Memory B cell (primary cell): Measurements from ENCODE around the gene LYPD5.
A peak's percentile ranks its signal among the peaks of the same experiment; 100 is the strongest.

Experiments used
- ATAC-seq: fragments of 150-1000 bp; cut with Tn5 transposase; 2 replicates; pipeline ENCODE4 v1.10.0; 2021; ENCODE audit warnings: low read depth, mild to moderate bottlenecking, moderate library complexity
- DNase-seq, 2 donors: peaks; one replicate each; pipeline ENCODE4 v3.0.0; 2022; ENCODE audit warnings: low spot score in 2 of 2
- H3K27ac Mint-ChIP-seq: one replicate; pipeline ENCODE4 v1.8.0; 2022; ENCODE audit warnings: mild to moderate bottlenecking, moderate library complexity, mixed read lengths
- H3K27me3 Mint-ChIP-seq: one replicate; pipeline ENCODE4 v1.8.0; 2022; ENCODE audit warnings: mixed read lengths
- H3K36me3 Mint-ChIP-seq: one replicate; pipeline ENCODE4 v1.8.0; 2022; ENCODE audit warnings: mild to moderate bottlenecking, mixed read lengths
- H3K4me1 Mint-ChIP-seq: one replicate; pipeline ENCODE4 v1.8.0; 2022; ENCODE audit warnings: mixed read lengths
- H3K4me3 Mint-ChIP-seq: one replicate; pipeline ENCODE4 v1.8.0; 2022; ENCODE audit warnings: mild to moderate bottlenecking, moderate library complexity, mixed read lengths
- H3K9me3 Mint-ChIP-seq: one replicate; pipeline ENCODE4 v1.8.0; 2022; ENCODE audit warnings: mixed read lengths

Gene LYPD5

DNA sequence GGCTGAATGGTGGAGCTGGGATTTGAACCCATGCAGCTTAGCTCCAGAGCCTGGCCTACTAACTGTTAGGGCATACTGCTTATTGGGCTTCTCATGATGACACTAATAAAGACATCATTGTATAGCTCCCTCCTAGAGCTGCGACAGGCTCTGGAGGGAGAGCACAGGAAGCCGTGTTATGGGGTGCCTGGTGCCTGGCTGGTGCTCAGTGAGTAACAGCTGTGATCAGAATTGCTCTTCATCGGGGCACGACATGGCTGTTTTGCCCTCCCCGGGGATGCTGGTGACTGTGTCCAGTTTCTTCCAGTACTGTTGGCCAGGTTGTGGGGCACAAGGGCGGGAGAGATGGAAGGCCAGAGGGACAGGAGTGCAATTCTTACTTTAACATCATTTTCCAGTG lies 5.1 kb downstream of the LYPD5 start:
- ATAC-seq (no peak), DNase-seq (no peak)
- H3K27ac Mint-ChIP-seq, result no peak overlapping the region
- peaks cover 13% of the 10 kb centered on the region for H3K4me1 Mint-ChIP-seq
- H3K4me3 Mint-ChIP-seq, result peak overlapping the region; percentile 59
- H3K36me3 Mint-ChIP-seq, result no peaks in the 10 kb centered on the region
- peaks cover 36% of the 10 kb centered on the region for H3K27me3 Mint-ChIP-seq
- peaks cover 3% of the 10 kb centered on the region for H3K9me3 Mint-ChIP-seq

- no peak overlapping the region for H3K27ac Mint-ChIP-seq
- H3K4me1 Mint-ChIP-seq, result no peaks in the 10 kb centered on the region
- no peaks in the 10 kb centered on the region for H3K9me3 Mint-ChIP-seq
- ATAC-seq, result no peak
- peaks cover 8% of the 10 kb centered on the region for H3K27me3 Mint-ChIP-seq
- no peak overlapping the region for H3K4me3 Mint-ChIP-seq
- no peak for DNase-seq
- H3K36me3 Mint-ChIP-seq, result no peaks in the 10 kb centered on the region
These were observed 11.7 kb downstream of the LYPD5 start for GRCh38 chr19:43790587-43790986.

DNA sequence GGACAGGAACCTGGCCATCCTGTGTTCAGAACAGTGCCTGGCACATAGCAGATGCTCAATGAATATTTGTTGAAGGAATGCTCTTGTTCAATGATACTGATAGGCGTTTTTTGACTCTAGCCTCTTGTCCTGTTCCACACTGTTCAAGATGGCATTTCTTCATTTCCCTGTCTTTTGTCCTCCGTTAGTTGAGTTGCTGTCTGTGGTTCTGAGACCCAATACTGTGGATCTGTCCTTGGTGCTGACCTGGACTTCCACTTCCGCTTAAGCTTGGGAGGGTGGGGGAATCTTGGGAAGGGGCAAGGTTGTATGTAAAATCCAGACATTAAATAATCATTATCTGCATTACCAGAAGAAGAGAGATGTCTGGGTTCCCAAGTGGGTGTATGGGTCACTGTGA lies 13.2 kb downstream of the LYPD5 start:
- H3K9me3 Mint-ChIP-seq, result no peaks in the 10 kb centered on the region
- no peak overlapping the region for H3K4me3 Mint-ChIP-seq
- ATAC-seq (no peak), DNase-seq (no peak)
- H3K36me3 Mint-ChIP-seq, result no peaks in the 10 kb centered on the region
- no peak overlapping the region for H3K27ac Mint-ChIP-seq
- peaks cover 8% of the 10 kb centered on the region for H3K4me1 Mint-ChIP-seq
- peaks cover 6% of the 10 kb centered on the region for H3K27me3 Mint-ChIP-seq

- ATAC-seq, result no peak
These were observed 15.6 kb downstream of the LYPD5 start for GRCh38 chr19:43786665-43787064.

GRCh38 chr19:43784981-43785808 lies 17.1 kb downstream of the LYPD5 start:
- H3K27ac Mint-ChIP-seq, result peak overlapping the region; percentile 94
- peaks cover 3% of the 10 kb centered on the region for H3K27me3 Mint-ChIP-seq
- H3K4me3 Mint-ChIP-seq, result peak overlapping the region; percentile 51
- H3K4me1 Mint-ChIP-seq, result peaks cover 36% of the 10 kb centered on the region
- peak; percentile 60 to 64 for DNase-seq
- H3K9me3 Mint-ChIP-seq, result no peaks in the 10 kb centered on the region
- H3K36me3 Mint-ChIP-seq, result peaks cover 2% of the 10 kb centered on the region
- no peak for ATAC-seq

More at GRCh38 chr19:43786665-43787064, 15.6 kb downstream of the LYPD5 start:
- no peaks in the 10 kb centered on the region for H3K36me3 Mint-ChIP-seq
- no peak for DNase-seq
- H3K9me3 Mint-ChIP-seq, result no peaks in the 10 kb centered on the region
- H3K27me3 Mint-ChIP-seq, result peaks cover 3% of the 10 kb centered on the region
- H3K4me3 Mint-ChIP-seq, result no peak overlapping the region
- H3K4me1 Mint-ChIP-seq, result peaks cover 25% of the 10 kb centered on the region
- H3K27ac Mint-ChIP-seq, result no peak overlapping the region

DNA sequence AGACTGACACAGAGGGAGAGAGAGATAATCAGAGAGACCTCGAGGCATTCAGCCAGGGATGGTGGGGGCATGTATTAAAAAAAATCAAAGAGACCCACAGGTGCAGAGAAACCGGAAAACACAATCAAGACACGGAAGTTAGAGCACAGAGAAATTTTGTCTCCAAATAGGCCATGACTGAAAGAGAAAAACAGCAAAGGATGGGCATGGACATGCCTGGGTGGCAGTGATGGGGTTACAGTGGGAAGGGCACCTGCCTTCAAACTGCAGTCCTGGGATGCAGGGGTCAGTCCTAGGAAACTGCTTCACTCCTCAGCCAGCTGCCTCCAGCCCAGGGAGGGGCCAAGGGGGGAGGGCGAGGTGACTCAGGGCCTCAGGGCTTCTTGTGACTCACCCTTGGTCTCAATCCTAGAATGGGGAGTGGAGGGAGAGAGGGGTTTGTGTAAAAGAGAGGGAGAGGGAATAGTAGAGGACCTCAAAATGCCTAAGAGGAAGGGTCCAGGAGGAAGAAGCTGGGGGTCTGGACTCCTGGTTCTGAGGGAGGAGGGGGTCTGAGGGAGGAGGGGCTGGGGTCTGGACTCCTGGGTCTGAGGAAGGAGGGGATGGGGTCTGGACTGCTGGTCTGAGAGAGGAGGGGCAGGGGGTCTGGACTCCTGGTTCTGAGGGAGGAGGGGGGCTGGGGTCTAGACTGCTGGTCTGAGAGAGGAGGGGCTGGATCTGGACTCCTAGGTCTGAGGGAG lies 17.8 kb downstream of the LYPD5 start:
- DNase-seq, result peak in 1 of 2 donors; percentile 43
- Mint-ChIP-seq H3K4me1 (peaks cover 41% of the 10 kb centered on the region), H3K27ac (peak overlapping the region; percentile 94), H3K36me3 (peaks cover 5% of the 10 kb centered on the region), H3K9me3 (no peaks in the 10 kb centered on the region), H3K27me3 (peaks cover 2% of the 10 kb centered on the region), H3K4me3 (peak overlapping the region; percentile 96)
- peak; percentile 13 for ATAC-seq

DNA sequence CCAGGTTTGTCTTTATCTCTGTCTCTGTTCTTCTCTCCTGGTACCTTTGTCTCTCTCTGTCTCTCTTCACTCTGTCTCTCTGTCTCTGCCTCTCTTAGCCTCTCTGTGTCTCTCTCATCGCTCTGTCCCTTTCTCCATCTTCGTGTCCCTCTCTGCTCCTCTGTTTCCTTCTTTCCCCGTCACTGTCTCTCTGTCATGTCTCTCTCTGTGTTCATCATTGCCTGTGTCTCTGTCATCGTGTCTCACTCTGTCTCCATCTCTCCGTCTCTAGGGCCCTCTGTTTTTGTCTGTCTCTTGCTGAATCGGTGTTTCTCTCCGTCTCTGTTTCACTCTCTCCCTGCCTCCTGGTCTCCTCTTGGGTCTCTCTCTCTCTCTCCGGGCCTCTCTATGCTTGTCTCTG lies 18.6 kb downstream of the LYPD5 start:
- Mint-ChIP-seq H3K4me3 (peak overlapping the region; percentile 96), H3K9me3 (no peaks in the 10 kb centered on the region), H3K27ac (peak overlapping the region; percentile 94), H3K4me1 (peaks cover 45% of the 10 kb centered on the region), H3K27me3 (no peaks in the 10 kb centered on the region), H3K36me3 (peaks cover 6% of the 10 kb centered on the region)
- ATAC-seq (no peak), DNase-seq (no peak)

GRCh38 chr19:43782689-43783231 lies 19.5 kb downstream of the LYPD5 start:
- Mint-ChIP-seq H3K9me3 (no peaks in the 10 kb centered on the region), H3K36me3 (peaks cover 6% of the 10 kb centered on the region), H3K4me1 (peaks cover 52% of the 10 kb centered on the region), H3K27ac (peak overlapping the region; percentile 94), H3K4me3 (peak overlapping the region; percentile 96), H3K27me3 (no peaks in the 10 kb centered on the region)
- DNase-seq (peak; percentile 64 to 75), ATAC-seq (peak; percentile 70)

GRCh38 chr19:43782311-43782660 lies 20.0 kb downstream of the LYPD5 start:
- Mint-ChIP-seq H3K4me3 (peak overlapping the region; percentile 96), H3K9me3 (no peaks in the 10 kb centered on the region), H3K36me3 (peaks cover 6% of the 10 kb centered on the region), H3K4me1 (peaks cover 55% of the 10 kb centered on the region), H3K27ac (peak overlapping the region; percentile 94), H3K27me3 (no peaks in the 10 kb centered on the region)
- ATAC-seq (no peak), DNase-seq (no peak)

DNA sequence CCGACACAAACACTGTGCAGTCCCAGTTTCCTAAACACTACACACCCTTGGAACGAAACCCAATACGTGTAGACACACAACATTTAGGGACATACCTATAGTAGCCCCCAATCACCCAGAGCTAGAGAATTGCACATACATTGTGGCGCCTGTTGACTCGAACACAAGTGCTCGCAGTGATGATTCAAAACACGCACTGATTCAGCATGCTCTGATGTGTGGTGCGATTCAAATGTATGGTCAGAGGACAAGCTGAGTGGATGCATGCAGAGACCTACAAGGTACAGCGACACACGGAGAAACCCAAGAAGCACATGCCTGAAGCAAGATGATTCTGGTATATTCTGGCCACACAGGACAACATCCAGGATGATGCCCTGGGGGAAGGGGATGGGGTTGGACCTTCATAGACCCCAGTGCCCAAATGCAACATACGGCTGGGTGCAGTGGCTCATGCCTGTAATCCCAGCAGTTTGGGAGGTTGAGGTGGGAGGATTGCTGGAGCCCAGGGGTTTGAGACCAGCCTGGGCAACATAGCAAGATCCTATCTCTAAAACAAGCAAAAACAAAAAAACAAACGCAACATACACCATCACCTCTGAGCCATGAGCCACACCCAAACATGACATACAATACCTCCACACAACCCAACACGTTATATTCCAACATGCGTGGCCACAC lies 20.5 kb downstream of the LYPD5 start:
- H3K4me1 Mint-ChIP-seq, result peaks cover 58% of the 10 kb centered on the region
- DNase-seq (no peak), ATAC-seq (no peak)
- peaks cover 8% of the 10 kb centered on the region for H3K36me3 Mint-ChIP-seq
- H3K4me3 Mint-ChIP-seq, result peak overlapping the region; percentile 96
- no peaks in the 10 kb centered on the region for H3K27me3 Mint-ChIP-seq
- peak overlapping the region; percentile 94 for H3K27ac Mint-ChIP-seq
- no peaks in the 10 kb centered on the region for H3K9me3 Mint-ChIP-seq

GRCh38 chr19:43780706-43781525 lies 21.3 kb downstream of the LYPD5 start, which contains the start of gene KCNN4:
TSS of gene KCNN4 (minus strand) at chr19:43780973. CDS start at chr19:43780861, 112 bp downstream.
- Mint-ChIP-seq H3K36me3 (peaks cover 11% of the 10 kb centered on the region), H3K4me3 (peak within 1 kb of the TSS; percentile 96), H3K4me1 (peaks cover 65% of the 10 kb centered on the region), H3K27me3 (no peaks in the 10 kb centered on the region), H3K27ac (peak within 1 kb of the TSS; percentile 94), H3K9me3 (no peaks in the 10 kb centered on the region)
- peak; percentile 65 for ATAC-seq
- peak; percentile 76 to 80 for DNase-seq

- ATAC-seq, result no peak
- H3K9me3 Mint-ChIP-seq, result no peaks in the 10 kb centered on the region
- H3K36me3 Mint-ChIP-seq, result peaks cover 17% of the 10 kb centered on the region
- H3K27me3 Mint-ChIP-seq, result no peaks in the 10 kb centered on the region
- peaks cover 68% of the 10 kb centered on the region for H3K4me1 Mint-ChIP-seq
- H3K27ac Mint-ChIP-seq, result peak overlapping the region; percentile 94
- DNase-seq, result no peak
- peak overlapping the region; percentile 96 for H3K4me3 Mint-ChIP-seq
These were observed 22.4 kb downstream of the LYPD5 start for GRCh38 chr19:43779820-43780219.

GRCh38 chr19:43779147-43779819 lies 23.0 kb downstream of the LYPD5 start:
- no peak for DNase-seq
- no peaks in the 10 kb centered on the region for H3K9me3 Mint-ChIP-seq
- H3K27ac Mint-ChIP-seq, result peak overlapping the region; percentile 94
- ATAC-seq, result no peak
- peaks cover 65% of the 10 kb centered on the region for H3K4me1 Mint-ChIP-seq
- peak overlapping the region; percentile 96 for H3K4me3 Mint-ChIP-seq
- H3K27me3 Mint-ChIP-seq, result no peaks in the 10 kb centered on the region
- H3K36me3 Mint-ChIP-seq, result peaks cover 17% of the 10 kb centered on the region
